Fibroblast of lung (primary cell): ENCODE measurements around the gene RAB8B. TPM values are rescaled to one million over a fixed set of nuclear protein-coding genes. Genes with fewer than 3 reads are reported as not detected.
A peak's percentile ranks its signal among the peaks of the same experiment; 100 is the strongest.

Experiments
- DNase-seq, 2 donors: peaks; one replicate each; pipeline versions ENCODE4 v3.0.0 to v3.0.0-alpha.2; 2010; ENCODE audit warnings: low read depth in 2 of 2
- H2AFZ ChIP-seq: 2 replicates; pipeline ENCODE4 v1.5.1; 2012; ENCODE audit warnings: low read length, control low read depth, inconsistent platforms
- H3K27ac ChIP-seq: 2 replicates; pipeline ENCODE4 v1.5.1; 2011; ENCODE audit warnings: low read length, control low read depth; ENCODE audit not compliant: insufficient read depth
- H3K27me3 ChIP-seq: 2 replicates; pipeline ENCODE4 v1.5.1; 2011; ENCODE audit warnings: mild to moderate bottlenecking, low read length; ENCODE audit not compliant: control insufficient read depth, insufficient read depth
- H3K36me3 ChIP-seq: 2 replicates; pipeline ENCODE4 v1.5.1; 2011; ENCODE audit warnings: low read length; ENCODE audit not compliant: control insufficient read depth, insufficient read depth
- H3K4me1 ChIP-seq: 2 replicates; pipeline ENCODE4 v1.5.1; 2011; ENCODE audit warnings: low read length; ENCODE audit not compliant: control insufficient read depth, insufficient read depth; ENCODE audit errors: extremely low read depth
- H3K4me2 ChIP-seq: 2 replicates; pipeline ENCODE4 v1.5.1; 2011; ENCODE audit warnings: low read length, control low read depth; ENCODE audit not compliant: insufficient read depth; ENCODE audit errors: extremely low read depth
- H3K4me3 ChIP-seq, 4 experiments: fragments of 200-600 bp in 1 of 4; sonication (generic) in 1 of 4; replicated peaks in 1 of 4; 2 replicates each; pipeline ENCODE4 v1.5.1; 2011 to 2016; ENCODE audit warnings: low read length in 4 of 4, low read depth in 3 of 4, mild to moderate bottlenecking in 3 of 4, control low read depth in 2 of 4, inconsistent platforms in 1 of 4, mixed read lengths in 1 of 4; ENCODE audit not compliant: insufficient read depth in 1 of 4; ENCODE audit errors: control extremely low read depth in 1 of 4
- H3K79me2 ChIP-seq: 2 replicates; pipeline ENCODE4 v1.5.1; 2012; ENCODE audit warnings: mild to moderate bottlenecking, low read length, inconsistent platforms; ENCODE audit not compliant: control insufficient read depth, insufficient read depth
- H3K9ac ChIP-seq: 2 replicates; pipeline ENCODE4 v1.5.1; 2011; ENCODE audit warnings: mild to moderate bottlenecking, low read length, control low read depth; ENCODE audit not compliant: insufficient read depth
- H3K9me3 ChIP-seq: 2 replicates; pipeline ENCODE4 v1.5.1; 2012; ENCODE audit warnings: low read depth, low read length; ENCODE audit not compliant: control insufficient read depth, insufficient read depth
- H4K20me1 ChIP-seq: 2 replicates; pipeline ENCODE4 v1.5.1; 2011; ENCODE audit warnings: low read length; ENCODE audit not compliant: control insufficient read depth, insufficient read depth; ENCODE audit errors: extremely low read depth
- CTCF ChIP-seq, 2 donors: IDR thresholded peaks in 1 of 2; conservative IDR thresholded peaks in 1 of 2; 1 replicate in 1 of 2; 2 replicates in 1 of 2; pipeline ENCODE4 v1.5.1; 2011 to 2012; ENCODE audit warnings: low read length in 2 of 2, control low read depth in 1 of 2, inconsistent platforms in 1 of 2, low read depth in 1 of 2, mild to moderate bottlenecking in 1 of 2
- EZH2 ChIP-seq: IDR thresholded peaks from 2 replicates; pipeline ENCODE4 v1.5.1; 2012; ENCODE audit warnings: low read length, control low read depth, mild to moderate bottlenecking; ENCODE audit errors: missing control alignments
- polyA plus RNA-seq, 2 donors: library from polyadenylated mRNA; depleted of rRNA in 1 of 2; stranded (reverse) in 1 of 2; unstranded in 1 of 2; fragments of >200 nt; gene quantifications; 2 replicates each; pipeline ENCODE4 v1.2.1, GENCODE V29; 2011 to 2012; ENCODE audit warnings: missing spikeins in 1 of 2
- total RNA-seq: library from RNA; depleted of rRNA; stranded (reverse); fragments of >200 nt; gene quantifications from 2 replicates; pipeline ENCODE4 v1.2.1, GENCODE V29; 2014

The RAB8B gene
- total and polyA plus RNA-seq, 2 donors (not counting 1 experiment from before 2014, with no cell fraction given), result 107 to 111 TPM

- Histone ChIP-seq H3K4me3 (peak overlapping the region; percentile 54 to 90 (median 58)), H4K20me1 (no peaks in the 10 kb centered on the region), H3K27ac (peak overlapping the region; percentile 61), H2AFZ (peak overlapping the region; percentile 19), H3K4me1 (peaks cover 3% of the 10 kb centered on the region), H3K79me2 (peaks cover 3% of the 10 kb centered on the region), H3K27me3 (no peaks in the 10 kb centered on the region), H3K4me2 (peak overlapping the region; percentile 91), H3K9ac (peak overlapping the region; percentile 78), H3K36me3 (no peaks in the 10 kb centered on the region), H3K9me3 (no peaks in the 10 kb centered on the region)
- no peak for DNase-seq
- TF ChIP-seq EZH2, result no peak
- TF ChIP-seq CTCF (conservative IDR thresholded peaks at IDR 0.05 in 1 of 2, IDR thresholded peaks at IDR 0.05 in 1 of 2; ENCODE audit: low read depth in 1 of 2, low read length in 2 of 2), result no peak
Measured at GRCh38 chr15:63276342-63277037, 87.1 kb downstream of the RAB8B start.

GRCh38 chr15:63277038-63277892, 87.9 kb downstream of the RAB8B start, which contains the start of gene APH1B:
TSS of gene APH1B (plus strand) at chr15:63277605. CDS start at chr15:63277624, 19 bp downstream.
- Histone ChIP-seq H4K20me1 (no peaks in the 10 kb centered on the region), H3K4me1 (peaks cover 3% of the 10 kb centered on the region), H2AFZ (peak within 1 kb of the TSS; percentile 51), H3K9me3 (no peaks in the 10 kb centered on the region), H3K27me3 (no peaks in the 10 kb centered on the region), H3K9ac (peak within 1 kb of the TSS; percentile 84), H3K27ac (peak within 1 kb of the TSS; percentile 73), H3K79me2 (peaks cover 3% of the 10 kb centered on the region), H3K36me3 (no peaks in the 10 kb centered on the region), H3K4me2 (peak within 1 kb of the TSS; percentile 98), H3K4me3 (peak within 1 kb of the TSS; percentile 88 to 99 (median 91))
- peak; percentile 66 to 72 for DNase-seq
- TF ChIP-seq EZH2 (no peak), CTCF (conservative IDR thresholded peaks at IDR 0.05 in 1 of 2, IDR thresholded peaks at IDR 0.05 in 1 of 2; ENCODE audit: low read depth in 1 of 2, low read length in 2 of 2) (peak in 1 of 2 donors; percentile 10)

GRCh38 chr15:63277893-63278456, 88.6 kb downstream of the RAB8B start:
- peak overlapping the region; percentile 73 for H3K27ac ChIP-seq
- TF ChIP-seq EZH2, result no peak
- no peak for TF ChIP-seq CTCF (conservative IDR thresholded peaks at IDR 0.05 in 1 of 2, IDR thresholded peaks at IDR 0.05 in 1 of 2; ENCODE audit: low read depth in 1 of 2, low read length in 2 of 2)
- H3K4me3 ChIP-seq, result peak overlapping the region; percentile 88 to 99 (median 91)
- H4K20me1 ChIP-seq, result no peaks in the 10 kb centered on the region
- H3K79me2 ChIP-seq, result peaks cover 3% of the 10 kb centered on the region
- peaks cover 3% of the 10 kb centered on the region for H3K4me1 ChIP-seq
- DNase-seq, result no peak
- no peaks in the 10 kb centered on the region for H3K27me3 ChIP-seq
- H3K4me2 ChIP-seq, result peak overlapping the region; percentile 98
- peak overlapping the region; percentile 51 for H2AFZ ChIP-seq
- peak overlapping the region; percentile 84 for H3K9ac ChIP-seq
- no peaks in the 10 kb centered on the region for H3K9me3 ChIP-seq
- H3K36me3 ChIP-seq, result no peaks in the 10 kb centered on the region
